GM11168 (cell line): ENCODE results near the gene LRIG3.

Source experiments
- in situ Hi-C: fragments of 300-500 bp; cut with MboI; formaldehyde crosslinking; loops from one replicate; pipeline ENCODE4 v1.12.0; 2022; ENCODE audit warnings: low sequenced_read_pairs; ENCODE audit not compliant: unreplicated experiment

The LRIG3 gene

DNA sequence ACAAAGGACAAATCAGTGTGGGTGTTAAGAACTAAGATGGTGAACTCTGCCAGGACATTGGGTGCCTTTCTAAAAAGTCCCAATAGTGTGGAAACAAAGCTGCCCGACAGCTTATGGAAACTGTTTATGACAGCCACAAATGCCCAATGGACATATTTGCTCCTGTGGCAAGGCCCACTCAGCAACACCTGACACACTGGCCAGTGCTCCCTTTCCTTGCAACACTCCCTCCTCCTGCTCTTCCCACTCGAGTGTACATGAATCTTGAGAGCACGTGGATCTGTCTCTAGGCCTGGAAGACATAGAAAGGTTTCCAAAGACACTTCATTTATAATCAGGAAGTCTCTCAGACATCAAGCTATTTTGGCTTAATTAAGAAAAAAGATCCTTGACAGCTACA, 14.2 kb upstream of the LRIG3 start:
- in situ Hi-C loops, result no loop called here

DNA sequence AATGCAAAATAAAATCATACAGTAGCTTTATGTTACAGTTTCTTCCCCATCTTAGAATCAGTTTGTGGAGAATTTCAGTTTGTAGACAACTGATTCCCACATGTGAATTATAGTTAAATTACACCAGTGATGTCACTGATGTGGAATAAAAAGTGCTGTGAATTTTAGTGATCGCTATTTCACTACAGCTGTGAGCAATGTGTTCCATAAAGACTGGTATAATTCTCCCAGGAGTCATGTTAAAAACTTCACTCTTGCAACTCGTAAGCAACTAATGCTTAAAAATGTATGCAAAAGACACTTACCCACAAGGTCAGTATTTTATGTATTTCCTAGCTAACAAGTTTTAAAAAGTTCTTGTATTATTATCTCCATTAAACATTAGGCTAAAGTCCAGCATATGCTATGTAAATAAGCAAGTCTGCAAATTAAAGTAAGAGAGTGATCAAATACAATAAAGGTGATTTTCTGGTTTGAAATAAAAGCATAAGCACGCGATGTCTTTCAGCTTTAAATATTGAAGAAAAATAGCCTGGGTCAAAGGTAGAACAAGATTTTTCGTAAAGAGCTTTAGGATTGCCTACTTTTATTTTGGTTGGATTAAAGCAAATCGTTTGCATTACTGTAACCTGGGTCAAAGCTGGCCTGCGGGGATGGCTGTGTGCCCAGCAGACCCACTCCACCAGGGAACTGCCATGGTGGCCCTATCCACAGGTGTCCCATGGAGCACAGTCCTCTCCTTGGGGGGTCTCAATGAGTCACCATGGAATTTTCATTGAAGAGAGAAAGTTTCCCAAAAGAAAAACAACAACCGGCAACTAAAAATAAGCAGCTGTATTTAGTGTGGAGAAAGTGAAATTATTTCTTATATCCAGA, 12.7 kb upstream of the LRIG3 start:
- in situ Hi-C loops, result no loop called here

DNA sequence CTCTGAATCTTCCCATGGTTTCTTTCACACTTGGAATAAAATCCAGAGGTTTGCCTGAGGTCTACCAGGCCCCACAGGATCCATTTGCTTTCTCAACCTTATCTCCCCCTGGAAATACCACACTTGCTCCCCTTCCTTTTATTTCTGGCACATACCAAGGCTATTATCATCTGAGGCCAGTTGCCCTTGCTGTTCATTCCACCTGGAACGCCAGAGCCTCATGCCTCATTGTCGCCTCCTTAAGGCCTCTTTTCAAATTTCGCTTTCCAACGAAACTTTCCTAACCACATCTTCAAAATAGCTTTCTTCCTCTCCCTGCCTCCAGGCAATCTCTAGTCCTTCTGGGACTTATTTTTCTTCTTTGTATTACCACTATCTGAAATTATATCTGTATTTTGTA, 11.2 kb upstream of the LRIG3 start:
- in situ Hi-C loops, result no loop called here

DNA sequence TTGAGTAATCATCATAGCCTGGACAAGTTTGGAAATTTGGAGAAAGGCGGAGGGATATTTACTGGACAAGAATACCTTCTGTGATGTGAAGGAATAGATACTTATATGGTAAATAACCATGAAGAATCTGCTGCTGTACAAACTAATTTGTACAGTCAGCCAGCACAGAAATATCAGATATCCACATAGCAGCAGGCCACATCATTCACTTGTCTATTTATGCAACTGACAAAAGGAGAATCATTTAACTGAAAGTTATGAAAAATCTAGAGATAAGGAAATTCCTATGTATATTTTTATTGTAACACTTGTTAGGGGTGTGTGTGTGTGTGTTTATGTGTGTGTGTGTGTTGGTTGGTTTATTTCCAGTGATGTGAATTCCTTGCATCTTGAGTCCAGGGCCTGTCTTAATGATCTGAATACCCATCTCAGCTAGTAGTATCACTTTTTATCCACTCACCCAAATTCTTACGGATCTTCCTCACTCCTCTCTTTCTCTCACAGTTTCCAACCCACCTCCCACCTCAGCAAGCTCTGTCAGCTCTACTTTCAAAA, 10.5 kb upstream of the LRIG3 start:
- in situ Hi-C loops, result no loop called here

DNA sequence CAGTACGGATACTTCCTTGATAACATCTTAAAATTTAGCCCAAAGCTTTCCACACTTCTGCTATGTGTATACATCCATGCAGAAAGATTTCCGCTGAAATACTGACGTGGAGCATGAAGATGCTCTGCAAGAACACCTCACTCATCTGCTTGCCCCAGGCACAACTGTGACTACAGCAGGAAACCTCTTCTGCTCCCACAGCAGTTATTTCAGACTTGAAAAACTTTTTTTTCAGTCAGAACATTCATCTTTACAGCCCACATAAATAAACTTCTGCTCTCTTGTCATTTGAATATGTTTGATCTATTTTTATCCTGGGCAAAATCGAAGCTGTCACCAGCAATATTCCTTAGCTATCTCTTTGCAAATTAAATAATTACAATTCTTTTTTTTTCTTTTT, 6.8 kb upstream of the LRIG3 start:
- in situ Hi-C loops, result no loop called here

DNA sequence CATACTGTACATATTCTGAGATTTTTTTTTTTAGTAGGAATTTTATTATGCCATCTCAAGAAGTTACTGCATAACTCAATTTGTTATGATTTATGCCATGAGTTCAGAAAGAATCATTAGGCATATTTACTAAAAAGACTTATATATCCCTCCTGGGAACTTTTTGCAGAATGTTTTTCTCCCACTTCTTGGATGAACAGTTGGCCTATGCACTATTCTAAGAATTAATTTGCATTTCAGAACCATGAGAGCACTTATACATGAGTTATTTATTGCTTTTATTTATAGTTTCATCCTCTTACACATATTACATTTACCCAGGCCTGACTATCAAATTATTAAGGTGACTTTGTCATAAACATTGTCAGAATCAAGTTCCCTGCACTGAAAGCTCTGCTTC, 6.3 kb upstream of the LRIG3 start:
- in situ Hi-C loops, result no loop called here

DNA sequence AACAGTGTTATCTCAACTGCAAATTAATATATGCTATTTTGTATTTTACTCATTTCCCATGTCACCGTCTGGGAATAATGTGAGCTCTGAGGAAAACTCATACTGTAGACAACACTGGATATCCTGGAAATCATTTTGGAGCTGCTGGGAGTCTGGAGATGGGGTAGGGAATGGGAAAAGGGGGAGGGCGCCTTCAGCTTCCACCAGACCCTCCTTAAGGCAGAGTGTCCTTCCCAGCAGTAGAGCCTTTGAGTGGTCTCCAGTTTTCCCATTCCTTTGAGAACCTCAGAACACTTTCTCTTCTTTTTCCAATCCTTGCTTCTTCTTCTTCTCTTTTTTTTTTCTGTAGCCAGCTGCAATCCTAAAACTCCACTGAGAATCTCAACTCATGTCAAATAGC, 5.4 kb upstream of the LRIG3 start:
- in situ Hi-C loops, result no loop called here

DNA sequence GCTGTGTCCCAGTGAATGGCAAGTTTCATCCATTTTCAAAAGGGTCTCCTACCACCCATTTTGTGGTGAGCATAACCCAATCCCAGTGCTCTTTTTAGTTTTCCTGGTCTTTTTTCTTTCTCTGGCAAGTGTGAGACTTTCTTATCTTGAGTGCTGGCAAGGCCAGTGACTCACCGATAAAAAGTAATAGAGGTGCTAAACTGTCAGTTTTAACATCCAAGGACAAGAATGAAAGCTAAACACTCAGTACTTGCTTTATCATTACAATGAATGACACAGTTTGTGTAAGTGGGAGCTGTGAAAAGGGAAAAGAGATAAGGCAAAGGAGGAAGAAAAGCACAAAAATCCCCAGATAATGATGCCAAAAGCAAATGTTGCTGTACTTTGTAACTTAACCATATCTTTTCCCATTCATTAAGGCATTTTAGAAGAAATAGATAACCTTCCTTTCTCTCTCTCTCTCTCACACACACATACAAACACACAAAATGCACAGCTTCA, 4.9 kb upstream of the LRIG3 start:
- in situ Hi-C loops, result no loop called here

DNA sequence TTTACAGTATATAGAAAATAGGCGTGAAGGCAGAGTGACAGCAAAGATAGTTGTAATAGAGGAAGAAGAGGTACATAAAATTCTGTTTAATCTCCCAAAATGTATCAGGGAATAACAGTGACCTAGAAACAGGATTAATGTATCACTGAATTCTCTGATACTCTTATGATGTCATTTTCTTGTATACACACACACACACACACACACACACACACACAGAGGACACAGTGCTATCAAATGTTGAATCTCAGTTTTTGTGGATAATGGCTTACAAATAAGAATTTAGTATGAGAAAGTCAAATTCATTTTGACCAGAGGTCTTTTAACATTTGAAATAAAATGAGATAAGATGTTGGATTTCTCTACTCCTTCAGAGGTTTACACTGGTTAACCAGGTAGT, 4.3 kb upstream of the LRIG3 start:
- in situ Hi-C loops, result no loop called here

DNA sequence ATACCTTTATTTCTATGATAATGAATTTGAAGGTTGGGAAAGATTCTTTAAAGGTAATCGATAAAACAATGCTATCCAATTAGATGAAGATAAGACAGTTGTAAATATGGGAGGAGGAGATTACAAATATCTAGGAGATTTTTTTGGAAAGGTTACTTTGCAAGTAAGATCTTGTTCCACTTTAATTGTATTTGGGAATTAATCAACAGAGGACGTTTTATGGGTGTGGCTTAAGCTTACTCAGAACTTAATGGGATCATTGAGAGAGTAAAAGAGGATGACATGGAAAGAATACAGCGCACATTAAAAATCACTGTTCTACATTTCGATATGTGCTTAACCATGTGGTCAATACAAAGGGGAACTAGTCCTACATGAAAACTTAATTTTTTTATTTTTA, 3.5 kb upstream of the LRIG3 start:
- in situ Hi-C loops, result no loop called here

DNA sequence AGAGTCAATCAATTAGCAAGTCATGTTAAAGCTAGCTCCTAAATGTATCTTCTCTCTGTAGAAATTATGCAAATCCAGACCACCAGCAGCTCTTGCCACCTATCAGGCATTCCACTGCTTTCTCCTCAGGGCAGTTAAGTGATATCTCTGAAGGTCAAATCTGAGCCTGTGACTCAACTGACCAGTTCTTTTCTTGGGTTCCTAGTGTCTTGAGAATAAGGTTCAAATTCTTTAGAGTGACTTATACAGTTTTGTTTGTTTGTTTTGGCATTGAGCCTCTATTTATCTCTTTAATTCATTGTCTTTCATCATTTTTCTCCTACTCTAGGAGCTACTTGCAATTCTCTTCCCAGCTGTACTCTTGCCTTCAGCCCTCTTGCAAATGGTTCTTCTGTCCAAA, 2.5 kb upstream of the LRIG3 start:
- in situ Hi-C loops, result no loop called here

DNA sequence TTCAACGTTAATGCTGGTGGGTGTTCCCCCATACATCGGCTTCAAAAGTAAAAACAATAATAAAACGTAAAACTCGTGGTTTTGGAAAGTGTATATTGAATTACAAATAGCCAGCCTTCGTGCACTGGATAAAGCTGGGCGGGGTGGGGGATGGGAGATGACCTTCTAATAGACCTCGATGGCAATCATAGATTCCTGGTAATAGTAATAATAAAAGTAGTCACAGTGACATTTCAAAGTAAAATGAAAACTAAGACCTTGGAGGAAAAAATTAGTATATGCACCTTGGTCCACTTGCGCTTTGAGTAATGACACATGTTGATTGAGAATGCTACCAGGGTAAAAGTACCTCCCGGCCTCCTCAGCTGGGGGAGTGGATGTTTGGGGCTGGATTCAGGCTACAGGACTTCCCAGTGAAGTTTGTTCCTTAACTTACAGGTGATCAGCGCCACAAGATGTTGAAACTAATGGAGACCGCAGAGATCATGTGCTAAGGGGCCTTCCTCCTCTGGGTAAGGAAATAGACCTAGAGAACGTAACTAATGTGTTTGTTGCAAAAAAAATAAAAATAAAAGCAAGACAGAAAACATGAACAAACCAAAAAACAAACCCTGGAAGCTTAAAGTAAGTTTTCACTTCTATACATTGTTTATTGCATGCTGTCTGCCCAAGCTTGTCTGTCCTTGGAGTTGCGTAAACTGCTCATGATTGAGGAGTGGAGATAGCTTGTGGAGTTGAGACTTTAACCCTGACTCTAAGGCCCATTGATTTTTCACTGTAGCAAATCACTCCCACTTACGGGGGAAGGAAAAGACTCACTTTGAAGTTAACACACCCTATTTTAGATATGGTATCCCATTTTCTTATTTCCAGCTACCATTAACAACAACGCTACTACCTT, 907 bp upstream of the LRIG3 start:
- in situ Hi-C loops, result no loop called here

DNA sequence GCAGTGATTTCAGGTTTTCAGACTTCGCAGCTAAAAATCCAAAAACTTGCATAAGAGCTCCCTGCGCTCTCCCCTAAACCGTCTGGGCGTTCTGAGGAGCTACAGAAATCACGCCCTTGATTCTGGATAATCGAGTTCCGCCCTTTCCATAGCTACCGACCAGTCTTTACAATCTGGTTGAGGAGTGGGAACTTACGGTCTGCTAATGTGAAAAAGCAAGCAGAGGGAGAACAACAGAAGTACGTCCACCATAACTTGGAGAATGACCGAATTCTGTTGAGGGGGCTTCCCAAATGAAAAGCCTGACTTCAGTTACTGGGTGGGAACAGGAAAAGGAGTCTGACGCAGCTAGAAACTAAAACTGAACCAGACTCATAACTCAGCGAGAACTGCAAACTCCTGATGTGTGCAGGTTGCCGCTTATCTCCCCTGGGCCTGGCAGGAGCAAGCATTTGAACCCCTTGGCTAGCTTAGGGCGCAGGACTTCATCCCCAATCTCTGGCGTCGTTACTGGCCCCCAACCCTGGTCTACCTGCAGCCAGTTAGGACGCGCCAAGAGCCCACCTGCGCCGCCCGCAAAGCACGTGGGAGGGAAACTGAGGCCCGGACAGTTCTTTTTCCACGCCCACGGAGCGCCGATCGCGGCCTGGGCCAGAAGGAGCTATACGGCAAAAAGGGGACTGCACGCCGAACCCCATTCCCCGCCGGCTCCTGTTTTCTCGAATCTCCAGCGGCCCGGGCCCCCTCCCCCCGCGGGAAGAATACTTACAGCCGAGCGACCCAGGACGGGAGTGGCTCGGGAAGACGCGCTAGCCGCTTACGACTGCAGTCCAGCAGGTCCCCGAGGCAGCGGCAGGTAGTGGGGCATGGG, 838 bp downstream of the LRIG3 start:
- in situ Hi-C loops, result no loop called here

DNA sequence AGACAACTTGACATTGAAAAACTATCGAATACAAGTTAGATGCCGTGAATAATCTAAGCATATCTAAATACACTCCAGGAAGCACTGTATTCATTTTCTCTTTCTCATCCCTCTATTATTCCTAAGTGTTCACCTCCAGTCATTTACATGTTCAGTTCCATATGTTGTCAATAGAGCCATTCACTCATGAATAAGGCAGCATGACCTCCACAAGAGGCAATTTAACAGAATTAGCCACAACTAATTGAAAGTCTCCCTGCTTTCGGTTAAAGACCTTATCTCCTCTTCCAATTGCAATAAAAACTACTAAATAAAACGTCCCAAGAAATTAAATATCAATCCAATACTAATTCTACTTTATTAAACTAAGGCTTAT, 1.8 kb downstream of the LRIG3 start:
- in situ Hi-C loops, result no loop called here

DNA sequence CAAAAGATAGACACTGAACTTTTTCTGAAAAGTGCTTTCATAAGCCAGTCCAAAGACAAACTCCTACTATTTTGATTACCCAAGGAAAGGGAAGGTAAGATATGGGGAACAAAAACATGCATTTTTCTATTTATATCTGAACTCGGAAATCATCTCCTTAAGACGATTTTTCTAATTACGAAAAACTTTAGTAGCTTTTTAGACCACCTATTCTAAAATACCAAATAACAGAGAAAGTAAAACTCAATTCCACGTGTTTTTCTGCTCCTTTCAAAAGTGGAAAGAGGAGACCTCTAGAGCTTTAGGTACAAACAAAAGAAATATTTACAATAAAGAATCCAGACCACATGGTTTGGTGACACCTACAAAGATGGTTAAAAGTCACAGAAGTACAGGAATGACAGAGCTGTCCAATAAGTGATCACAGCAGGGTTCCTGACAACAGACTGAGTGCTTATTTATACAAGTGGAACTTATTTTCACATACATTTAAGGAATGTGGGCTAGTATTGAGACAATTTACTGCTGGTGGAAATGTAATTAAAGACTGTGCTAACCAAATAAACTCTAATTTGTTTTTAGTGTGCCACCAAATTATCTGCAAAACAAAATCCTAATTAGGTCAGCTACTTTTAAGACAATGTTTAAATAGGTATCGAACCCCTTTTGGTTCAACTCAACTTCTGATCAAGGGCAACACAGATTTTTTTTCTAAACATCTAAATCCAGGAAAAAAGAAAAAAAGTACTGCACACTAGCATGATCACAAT, 2.4 kb downstream of the LRIG3 start:
- in situ Hi-C loops, result no loop called here

DNA sequence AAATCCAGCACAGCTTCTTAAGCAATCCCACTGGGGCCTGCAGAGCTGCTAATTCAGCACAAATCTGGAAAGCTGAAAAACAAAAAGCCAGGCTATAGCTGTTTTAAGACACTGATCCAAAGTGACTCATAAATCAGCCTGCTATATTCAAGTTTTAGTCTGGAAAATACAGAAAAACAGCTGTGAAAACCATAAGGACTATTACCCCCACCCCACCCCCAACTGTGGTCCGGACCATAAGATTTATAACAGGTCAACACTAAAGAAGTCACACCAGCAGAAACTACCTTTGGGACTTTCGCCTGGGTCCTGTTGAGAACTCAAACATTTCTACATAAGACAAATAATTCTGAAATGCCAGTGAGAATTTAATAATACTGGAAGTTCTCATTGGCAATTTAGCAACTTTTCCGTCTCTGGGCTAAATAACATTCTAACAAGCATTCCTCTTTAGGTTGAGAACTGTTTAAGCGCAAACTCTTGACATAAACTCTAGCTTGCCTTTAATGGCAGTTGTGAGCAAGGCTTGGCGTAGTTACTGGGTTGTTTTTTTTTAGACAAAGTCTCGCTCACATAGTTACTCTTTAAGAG, 3.3 kb downstream of the LRIG3 start:
- in situ Hi-C loops, result no loop called here

DNA sequence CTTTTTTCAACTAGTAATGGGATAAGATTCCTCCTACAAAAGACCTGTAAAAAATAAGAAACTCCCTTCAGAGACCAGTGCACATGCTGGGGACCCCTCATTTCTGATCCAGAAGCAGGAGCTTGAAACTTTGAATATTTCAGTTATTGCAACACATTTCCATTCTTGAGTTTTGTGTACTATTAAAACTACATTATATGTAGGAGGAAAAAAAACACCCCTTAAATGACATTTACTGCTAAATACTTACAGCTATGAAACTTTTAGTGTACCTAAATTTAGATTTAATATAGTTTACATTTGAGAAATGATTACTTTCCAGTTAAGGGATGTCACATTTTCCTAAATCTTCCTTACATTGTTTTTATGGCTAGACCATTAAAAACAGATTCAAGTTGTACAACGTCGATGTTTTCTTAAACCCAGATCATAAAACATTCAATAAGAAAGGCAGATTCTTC, 4.1 kb downstream of the LRIG3 start:
- in situ Hi-C loops, result no loop called here

DNA sequence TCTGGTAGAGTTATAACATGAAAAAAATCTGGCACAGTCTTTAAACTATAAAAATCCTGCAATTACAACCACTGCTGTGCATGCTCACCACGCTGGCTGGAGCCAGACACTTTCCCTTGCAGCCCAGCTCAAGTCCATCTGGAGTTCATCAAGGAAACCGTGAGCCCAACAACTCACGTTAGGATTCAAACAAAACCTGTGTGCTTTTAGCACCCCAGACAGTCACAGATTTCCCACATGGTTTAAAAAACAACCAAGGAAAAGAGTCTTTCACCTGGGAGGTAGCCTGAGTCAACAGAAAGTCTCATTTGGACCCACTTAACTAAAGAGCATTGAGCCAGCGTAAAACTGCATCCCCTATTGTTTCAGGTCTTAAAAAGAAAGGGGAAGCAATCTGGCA, 4.7 kb downstream of the LRIG3 start:
- in situ Hi-C loops, result no loop called here

DNA sequence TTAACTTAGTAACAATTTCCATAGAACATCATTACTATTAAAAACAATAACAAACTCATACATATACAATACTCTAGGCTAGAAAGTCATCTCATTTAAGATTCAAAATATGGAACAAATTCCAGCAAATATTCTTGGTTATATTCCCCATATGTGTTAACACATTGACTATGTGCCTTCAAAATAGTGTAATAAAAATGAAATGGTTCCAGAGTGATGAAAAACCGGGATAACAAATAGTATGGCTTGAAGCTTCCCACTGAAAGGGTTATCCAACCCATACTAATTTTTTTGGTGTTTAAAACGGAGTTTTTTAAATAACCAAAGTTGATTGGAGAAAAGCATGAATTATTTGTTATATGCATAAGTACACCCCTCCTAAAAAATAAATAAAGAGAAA, 5.3 kb downstream of the LRIG3 start:
- in situ Hi-C loops, result no loop called here
